HG03103 (cell line): Measurements from ENCODE around the gene SPAG16.

Experiments used
- ATAC-seq: cut with Tn5 transposase; IDR thresholded peaks from one replicate; pipeline ENCODE4 v1.9.1; 2021; ENCODE audit warnings: low read depth; ENCODE audit not compliant: unreplicated experiment

SPAG16 gene

DNA sequence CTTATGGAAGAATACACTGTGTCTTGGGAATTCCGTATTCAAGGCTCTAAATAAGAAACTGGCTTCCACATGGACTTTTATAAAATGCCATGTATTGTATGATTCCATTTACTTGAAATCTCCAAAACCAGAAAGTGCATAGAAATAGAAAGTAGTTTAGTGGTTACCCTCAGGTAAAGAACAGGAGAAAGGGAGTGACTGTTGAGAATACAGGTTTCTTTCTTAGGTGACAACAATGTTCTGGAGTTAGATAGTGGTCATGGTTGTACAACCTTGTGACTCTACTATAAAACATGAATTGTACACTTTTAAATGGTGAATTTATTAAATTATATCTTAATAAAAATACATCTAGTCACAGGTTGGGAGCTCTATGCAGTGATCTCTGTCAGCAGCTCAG lies 481.8 kb downstream of the SPAG16 start:
- ATAC-seq: peak; percentile 30

DNA sequence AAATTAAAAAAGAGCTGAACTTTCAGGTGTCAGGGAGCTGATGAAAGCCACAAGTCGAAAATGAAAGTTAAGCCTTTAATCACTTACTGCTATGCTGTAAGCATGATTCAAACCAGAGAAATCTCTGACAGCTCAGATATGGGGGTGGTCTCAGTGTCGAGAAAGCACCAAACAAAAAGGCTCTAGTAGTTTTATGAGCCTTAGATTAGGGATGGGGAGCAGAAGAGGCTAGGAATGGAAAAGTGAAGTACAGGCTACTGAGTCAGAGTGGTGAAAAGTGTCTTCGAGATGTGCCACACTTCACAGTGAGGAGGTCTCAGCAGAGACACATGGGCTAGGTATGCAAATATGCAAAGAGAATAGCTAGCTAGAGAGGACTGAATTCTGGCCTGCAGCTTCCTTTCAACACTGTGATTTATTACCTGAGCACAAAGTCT lies 482.2 kb downstream of the SPAG16 start:
- ATAC-seq: peak; percentile 92

- ATAC-seq: no peak
These were observed 503.6 kb downstream of the SPAG16 start for GRCh38 chr2:213787869-213788268.

GRCh38 chr2:213789940-213790339 lies 505.7 kb downstream of the SPAG16 start:
- ATAC-seq: no peak

DNA sequence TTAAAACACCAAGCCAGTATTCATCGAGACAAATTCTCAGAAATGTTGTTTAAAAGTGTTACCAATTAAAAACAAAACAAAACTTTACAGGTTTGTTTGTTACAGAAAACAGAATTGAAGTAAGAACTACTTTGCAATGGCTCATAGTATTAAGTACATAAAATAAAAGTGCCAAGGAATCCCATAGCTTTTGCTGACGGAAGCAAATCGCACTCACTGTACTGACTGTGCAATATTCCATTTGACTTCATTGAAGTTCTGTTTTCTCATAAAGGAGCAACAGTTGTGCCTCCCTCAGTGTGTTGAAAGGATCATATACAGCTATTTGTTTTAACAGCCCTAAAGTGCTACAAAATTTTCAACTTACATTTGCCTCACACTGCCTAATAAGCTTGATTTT lies 507.8 kb downstream of the SPAG16 start:
- no peak for ATAC-seq

DNA sequence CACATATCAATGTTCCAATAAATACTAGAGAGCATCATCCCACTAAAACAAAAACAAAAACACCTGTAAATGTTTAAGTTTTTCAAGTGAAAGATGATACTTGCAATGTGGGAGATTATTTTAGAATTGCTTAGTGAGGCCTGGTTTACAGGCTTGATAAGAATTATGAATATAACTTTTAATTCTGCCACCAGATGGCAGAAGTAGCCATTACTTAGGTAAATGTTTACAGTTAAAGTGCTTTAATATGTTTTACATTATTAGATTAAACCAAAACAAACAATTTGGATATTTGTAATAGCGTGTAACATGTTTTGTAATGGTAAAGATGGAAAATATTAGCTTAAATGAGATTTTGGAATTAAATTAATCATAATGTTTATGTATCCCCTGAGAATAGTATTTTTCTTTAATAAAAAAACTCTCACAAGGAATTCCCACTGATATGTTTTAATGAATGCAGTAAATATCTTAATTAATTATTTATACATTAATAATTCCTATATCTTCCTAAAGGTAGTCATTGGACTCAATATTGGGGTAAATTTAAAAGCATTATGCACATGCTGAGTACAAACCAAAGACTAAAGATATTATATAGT lies 522.0 kb downstream of the SPAG16 start:
- no peak for ATAC-seq

GRCh38 chr2:213816583-213816982 lies 532.3 kb downstream of the SPAG16 start:
- ATAC-seq: no peak

DNA sequence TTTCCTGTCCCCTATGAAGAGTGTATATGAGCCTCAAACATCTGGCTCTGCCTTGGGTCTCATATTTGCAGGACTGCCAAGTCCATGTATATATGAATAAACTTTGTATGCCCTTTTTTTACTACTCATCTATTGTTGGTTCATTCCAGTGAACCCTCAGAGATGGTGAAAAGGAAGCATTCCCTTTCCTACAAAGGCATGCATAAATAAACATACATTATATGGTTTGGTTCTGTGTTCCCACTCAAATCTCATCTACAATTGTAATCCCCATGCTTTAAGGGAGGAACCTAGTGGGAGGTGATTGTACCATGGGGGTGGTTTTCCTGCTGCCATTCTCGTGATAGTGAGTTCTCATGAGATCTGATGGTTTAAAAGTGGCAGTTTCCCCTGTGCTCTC lies 534.2 kb downstream of the SPAG16 start:
- ATAC-seq: no peak

- no peak for ATAC-seq
These were observed 550.1 kb downstream of the SPAG16 start for GRCh38 chr2:213834331-213834730.

- ATAC-seq: no peak
These were observed 550.5 kb downstream of the SPAG16 start for GRCh38 chr2:213834746-213835145.

- no peak for ATAC-seq
These were observed 562.6 kb downstream of the SPAG16 start for GRCh38 chr2:213846856-213847255.

DNA sequence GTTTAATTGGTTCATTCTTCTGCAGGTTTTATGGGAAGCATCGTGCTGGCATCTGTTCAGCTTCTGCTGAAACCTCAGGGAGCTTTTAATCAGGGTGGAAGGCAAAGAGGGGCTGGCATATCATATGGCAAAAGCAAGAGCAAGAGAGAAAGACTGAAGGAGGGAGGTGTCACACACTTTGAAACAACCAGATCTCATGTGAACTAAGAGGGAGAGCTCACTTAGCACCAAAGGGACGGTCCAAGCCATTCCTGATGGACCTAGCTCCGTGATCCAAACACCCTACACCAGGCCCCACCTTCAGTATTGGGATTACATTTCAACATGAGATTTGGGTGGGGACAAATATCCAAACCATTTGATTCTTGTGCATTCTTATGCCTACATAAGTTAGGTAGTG lies 563.1 kb downstream of the SPAG16 start:
- no peak for ATAC-seq

GRCh38 chr2:213848631-213849030 lies 564.4 kb downstream of the SPAG16 start:
- no peak for ATAC-seq

- no peak for ATAC-seq
These were observed 577.4 kb downstream of the SPAG16 start for GRCh38 chr2:213861638-213862037.

- ATAC-seq: no peak
These were observed 578.3 kb downstream of the SPAG16 start for GRCh38 chr2:213862407-213863076.

GRCh38 chr2:213863541-213863940 lies 579.3 kb downstream of the SPAG16 start:
- no peak for ATAC-seq

DNA sequence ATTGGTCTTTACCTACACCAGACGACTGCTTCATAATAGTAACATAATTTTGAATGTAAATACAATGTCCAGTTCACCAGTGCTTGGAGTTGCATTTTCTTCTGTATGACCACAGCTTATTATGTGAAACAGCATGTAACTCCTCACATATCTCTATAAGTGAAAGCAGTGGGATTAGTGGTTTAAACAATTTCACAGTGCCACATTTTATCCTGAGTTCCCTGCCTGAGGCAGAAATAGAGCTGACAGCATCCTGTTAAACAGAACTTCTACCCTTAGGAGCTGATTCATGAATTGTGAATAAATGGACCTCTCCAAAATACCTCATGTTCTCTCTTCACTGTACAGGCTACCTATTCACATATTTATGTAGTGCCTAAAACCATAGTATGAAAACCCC lies 584.3 kb downstream of the SPAG16 start:
- no peak for ATAC-seq

DNA sequence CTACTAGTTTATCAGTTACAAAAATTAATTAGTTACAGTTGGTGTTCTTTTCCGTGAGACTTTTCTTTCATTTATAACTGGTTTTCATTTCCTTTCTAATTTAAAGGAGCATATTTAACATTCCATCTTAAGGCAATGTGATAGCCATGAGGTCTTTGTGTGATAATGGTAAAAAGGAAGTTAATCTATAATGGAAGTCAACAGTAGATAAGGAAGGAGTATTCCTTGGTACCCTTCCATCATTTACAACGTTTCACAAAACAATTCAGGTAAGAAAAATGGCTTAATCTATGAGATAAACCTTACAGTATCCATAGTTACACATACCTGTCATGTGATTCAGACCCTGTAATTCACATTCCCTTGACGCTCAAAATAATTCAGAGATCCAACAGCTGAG lies 601.2 kb downstream of the SPAG16 start:
- ATAC-seq: no peak

- no peak for ATAC-seq
These were observed 630.2 kb downstream of the SPAG16 start for GRCh38 chr2:213914510-213914909.

- no peak for ATAC-seq
These were observed 635.8 kb downstream of the SPAG16 start for GRCh38 chr2:213920014-213920413.

GRCh38 chr2:213923543-213923942 lies 639.3 kb downstream of the SPAG16 start:
- no peak for ATAC-seq

- peak; percentile 100 for ATAC-seq
These were observed 650.3 kb downstream of the SPAG16 start for GRCh38 chr2:213934560-213934959.
